Mesothelial cell of epicardium (in vitro differentiated cells): ENCODE data around the gene SALL3. TPM values are rescaled to one million over a fixed set of nuclear protein-coding genes. Genes with fewer than 3 reads are reported as not detected.

Experiments used
- DNase-seq, 2 experiments: peaks; one replicate each; pipeline ENCODE4 v3.0.0; 2021; ENCODE audit warnings: low spot score in 2 of 2; ENCODE audit not compliant: unreplicated experiment in 2 of 2
- H3K27ac Mint-ChIP-seq: 2 replicates; pipeline ENCODE4 v1.8.0; 2021; ENCODE audit warnings: mixed read lengths
- H3K27me3 Mint-ChIP-seq: 2 replicates; pipeline ENCODE4 v1.8.0; 2021; ENCODE audit warnings: low read depth, mixed read lengths
- H3K36me3 Mint-ChIP-seq: 2 replicates; pipeline ENCODE4 v1.8.0; 2021; ENCODE audit warnings: mixed read lengths
- H3K4me1 Mint-ChIP-seq: 2 replicates; pipeline ENCODE4 v1.8.0; 2021; ENCODE audit warnings: mixed read lengths
- H3K4me3 Mint-ChIP-seq: 2 replicates; pipeline ENCODE4 v1.8.0; 2021; ENCODE audit warnings: mild to moderate bottlenecking, moderate library complexity, mixed read lengths
- H3K9me3 Mint-ChIP-seq: 2 replicates; pipeline ENCODE4 v1.8.0; 2021; ENCODE audit warnings: mixed read lengths
- CTCF ChIP-seq: fragments of 200-600 bp; sonication (generic); IDR thresholded peaks from one replicate; pipeline ENCODE4 v1.5.0; 2021; ENCODE audit warnings: antibody characterized with exemption; ENCODE audit not compliant: unreplicated experiment
- total RNA-seq: library from RNA; stranded (reverse); gene quantifications from 3 replicates; pipeline ENCODE4 v1.2.1, GENCODE V29; 2021

SALL3 gene
- total RNA-seq, 1 donor from 2014 or later: 0.31 TPM

DNA sequence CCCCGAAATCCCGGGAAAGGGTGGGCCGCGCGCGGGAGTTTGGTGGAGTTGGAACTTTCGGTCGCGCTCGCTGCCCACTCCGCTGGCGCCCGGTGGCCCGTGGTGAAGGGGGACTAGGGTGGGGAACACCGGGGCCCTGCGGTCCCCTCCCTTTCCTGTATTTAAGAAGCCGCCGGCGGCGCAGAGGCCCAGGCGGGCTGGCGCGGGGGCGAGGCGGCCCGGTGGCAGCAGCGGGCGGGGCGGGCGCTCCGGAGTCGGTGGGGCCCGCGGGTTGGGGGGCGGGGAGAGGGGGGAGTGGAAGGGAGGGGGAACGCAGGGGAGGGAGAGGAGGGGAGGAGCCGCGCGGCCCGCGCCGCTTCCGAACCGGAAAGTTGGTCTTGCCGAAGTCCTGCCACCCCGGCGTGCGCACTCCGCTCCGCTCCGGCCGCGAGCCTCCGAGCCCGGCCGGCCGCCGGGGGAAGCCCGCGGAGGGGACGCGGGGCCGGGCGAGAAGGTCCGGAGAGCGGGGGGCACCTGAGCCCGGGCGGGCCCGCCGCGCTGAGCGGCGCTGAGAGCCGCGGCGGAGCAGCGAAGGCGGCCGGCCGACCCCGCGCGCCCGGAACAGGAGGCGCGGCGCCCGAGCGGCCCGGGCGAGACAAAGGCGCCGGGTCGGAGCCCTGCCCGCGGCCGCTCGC, 425 bp upstream of the SALL3 start:
- TF ChIP-seq CTCF: no peak

DNA sequence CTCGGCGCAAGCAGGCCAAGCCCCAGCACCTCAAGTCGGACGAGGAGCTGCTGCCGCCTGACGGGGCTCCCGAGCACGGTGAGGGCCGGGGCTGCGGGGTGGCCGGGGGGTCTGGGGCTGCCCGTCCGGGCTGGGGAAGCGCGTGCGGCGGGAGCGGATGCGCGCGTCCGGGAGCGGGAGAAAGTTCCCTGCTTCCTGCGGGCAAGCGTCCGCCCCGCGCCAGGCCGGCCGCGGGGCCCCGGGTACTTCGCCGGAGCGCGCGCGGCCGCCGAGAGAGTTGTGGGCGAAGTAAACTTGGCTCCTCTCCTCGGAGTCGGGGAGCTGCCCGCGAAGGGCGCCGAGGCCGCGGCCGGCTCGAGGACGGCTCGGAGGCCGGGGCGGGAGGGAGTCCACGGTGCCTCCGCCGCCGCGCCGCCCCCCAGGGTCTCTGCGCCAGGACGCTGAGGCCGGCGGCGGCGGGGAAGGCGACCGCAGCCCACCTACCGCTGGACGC, 707 bp downstream of the SALL3 start:
- peaks cover 9% of the 10 kb centered on the region for H3K4me1 Mint-ChIP-seq
- H3K27ac Mint-ChIP-seq: no peak overlapping the region
- no peaks in the 10 kb centered on the region for H3K9me3 Mint-ChIP-seq
- TF ChIP-seq CTCF: no peak
- H3K36me3 Mint-ChIP-seq: no peaks in the 10 kb centered on the region
- no peak for DNase-seq
- H3K4me3 Mint-ChIP-seq: no peak overlapping the region
- peaks cover 78% of the 10 kb centered on the region for H3K27me3 Mint-ChIP-seq

More for the DNA sequence above, 425 bp upstream of the SALL3 start:
- Mint-ChIP-seq H3K27me3 (peaks cover 76% of the 10 kb centered on the region), H3K9me3 (no peaks in the 10 kb centered on the region), H3K36me3 (no peaks in the 10 kb centered on the region), H3K4me1 (peaks cover 12% of the 10 kb centered on the region), H3K4me3 (no peak overlapping the region), H3K27ac (no peak overlapping the region)
- no peak for DNase-seq

- peaks cover 9% of the 10 kb centered on the region for H3K4me1 Mint-ChIP-seq
- H3K4me3 Mint-ChIP-seq: peak overlapping the region; percentile 43
- H3K36me3 Mint-ChIP-seq: no peaks in the 10 kb centered on the region
- TF ChIP-seq CTCF: no peak
- DNase-seq: no peak
- no peaks in the 10 kb centered on the region for H3K9me3 Mint-ChIP-seq
- H3K27ac Mint-ChIP-seq: no peak overlapping the region
- peaks cover 78% of the 10 kb centered on the region for H3K27me3 Mint-ChIP-seq
Observed at GRCh38 chr18:78980777-78981380, 1.3 kb downstream of the SALL3 start.

DNA sequence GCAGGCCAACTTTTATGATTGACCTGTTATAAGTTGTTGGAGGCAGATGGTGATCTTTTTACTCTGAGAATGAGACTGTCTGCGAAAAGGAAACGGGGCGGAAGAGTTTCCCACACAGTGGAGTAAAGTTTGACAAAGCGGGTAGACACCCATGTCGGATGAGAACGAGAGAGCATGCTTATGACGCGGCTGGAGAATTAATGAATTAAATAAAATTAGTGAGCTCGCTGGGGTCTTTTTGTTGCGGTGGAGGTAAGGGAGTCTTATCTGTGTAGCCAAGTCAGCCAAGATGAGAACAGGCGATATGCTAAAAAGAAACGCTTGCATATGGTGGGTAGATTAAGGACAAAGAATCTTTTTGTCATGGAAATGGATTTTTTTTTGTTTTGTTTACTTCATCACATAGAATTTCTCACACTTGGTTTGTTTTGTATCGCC, 1.8 kb downstream of the SALL3 start:
- no peak overlapping the region for H3K27ac Mint-ChIP-seq
- H3K4me3 Mint-ChIP-seq: peak overlapping the region; percentile 50
- no peak for TF ChIP-seq CTCF

DNA sequence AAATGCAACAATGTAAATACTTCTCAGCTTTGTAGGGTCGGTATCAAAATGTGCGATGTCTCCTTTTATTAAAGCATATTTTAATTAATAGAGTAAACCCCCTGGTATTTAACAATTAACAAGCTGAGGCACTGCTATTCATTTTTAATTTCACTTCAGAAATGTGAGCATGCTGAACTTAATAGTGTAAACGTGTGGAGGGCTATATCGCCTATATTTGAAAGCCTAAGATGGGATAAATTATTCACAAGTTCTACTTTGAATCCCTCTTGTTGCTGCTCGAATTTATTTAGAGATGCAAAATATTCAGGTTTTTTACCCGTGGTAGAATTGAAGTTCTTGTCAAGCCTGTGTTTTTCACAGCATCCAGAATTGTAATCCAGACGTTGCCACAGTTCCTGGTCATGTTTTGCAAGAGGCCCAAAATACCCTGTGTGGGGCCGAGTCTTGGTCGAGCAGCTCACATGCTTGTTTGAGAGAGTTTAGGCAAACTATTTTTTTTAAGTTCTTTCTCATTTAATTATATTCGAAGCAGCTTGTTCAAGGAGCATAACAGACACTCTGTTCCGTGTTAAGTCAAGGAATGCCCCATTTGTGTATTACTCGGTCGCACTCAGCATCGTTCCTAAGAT, 2.5 kb downstream of the SALL3 start:
- Mint-ChIP-seq H3K27me3 (peaks cover 76% of the 10 kb centered on the region), H3K4me1 (peaks cover 9% of the 10 kb centered on the region), H3K4me3 (no peak overlapping the region)

More for the DNA sequence above, 1.8 kb downstream of the SALL3 start:
- no peaks in the 10 kb centered on the region for H3K36me3 Mint-ChIP-seq
- H3K4me1 Mint-ChIP-seq: peaks cover 9% of the 10 kb centered on the region
- H3K9me3 Mint-ChIP-seq: no peaks in the 10 kb centered on the region
- DNase-seq: no peak
- peaks cover 78% of the 10 kb centered on the region for H3K27me3 Mint-ChIP-seq

More for the DNA sequence above, 2.5 kb downstream of the SALL3 start:
- no peaks in the 10 kb centered on the region for H3K36me3 Mint-ChIP-seq
- no peak overlapping the region for H3K27ac Mint-ChIP-seq
- DNase-seq: no peak
- H3K9me3 Mint-ChIP-seq: no peaks in the 10 kb centered on the region
- no peak for TF ChIP-seq CTCF
